Bronchial epithelial cell (primary cell): ENCODE data around the gene TLR6. TPM values are rescaled to one million over a fixed set of nuclear protein-coding genes. Genes with fewer than 3 reads are reported as not detected.

Experiments
- DNase-seq: peaks from one replicate; pipeline ENCODE4 v3.0.0-alpha.2; 2010; ENCODE audit warnings: low read depth
- FAIRE-seq: peaks from 2 replicates; lab custom pipeline; 2011; peaks lifted over from hg19 to GRCh38; lab: Jason Lieb, UNC
- H3K27me3 ChIP-seq: 2 replicates; pipeline ENCODE4 v1.5.1; 2011; ENCODE audit warnings: low read length; ENCODE audit not compliant: control insufficient read depth, insufficient read depth
- H3K36me3 ChIP-seq: 2 replicates; pipeline ENCODE4 v1.5.1; 2011; ENCODE audit warnings: low read length; ENCODE audit not compliant: control insufficient read depth, insufficient read depth
- H3K4me3 ChIP-seq: 2 replicates; pipeline ENCODE4 v1.5.1; 2011; ENCODE audit warnings: mild to moderate bottlenecking, low read depth, low read length, control low read depth
- CTCF ChIP-seq: IDR thresholded peaks from 2 replicates; pipeline ENCODE4 v1.5.1; 2011; ENCODE audit warnings: mild to moderate bottlenecking, moderate library complexity, low read length, control low read depth, inconsistent platforms; ENCODE audit not compliant: insufficient read depth, severe bottlenecking
- total RNA-seq: library from RNA; depleted of rRNA; stranded (reverse); fragments of >200 nt; gene quantifications from 2 replicates; pipeline ENCODE4 v1.2.1, GENCODE V29; 2014

The TLR6 gene
- total RNA-seq, 1 donor from 2014 or later: 0.26 TPM

GRCh38 chr4:38902221-38902620 is 45.6 kb upstream of the TLR6 start:
- TF ChIP-seq CTCF: no peak
- no peak overlapping the region for H3K4me3 ChIP-seq
- no peaks in the 10 kb centered on the region for H3K27me3 ChIP-seq
- peaks cover 3% of the 10 kb centered on the region for H3K36me3 ChIP-seq
- DNase-seq (no peak), FAIRE-seq (no peak)

GRCh38 chr4:38898245-38898644 is 41.6 kb upstream of the TLR6 start:
- Histone ChIP-seq H3K27me3 (no peaks in the 10 kb centered on the region), H3K4me3 (no peak overlapping the region), H3K36me3 (peaks cover 3% of the 10 kb centered on the region)
- DNase-seq (no peak), FAIRE-seq (no peak)
- no peak for TF ChIP-seq CTCF

GRCh38 chr4:38896940-38897339 is 40.3 kb upstream of the TLR6 start:
- DNase-seq (no peak), FAIRE-seq (no peak)
- H3K27me3 ChIP-seq: no peaks in the 10 kb centered on the region
- peaks cover 3% of the 10 kb centered on the region for H3K36me3 ChIP-seq
- no peak for TF ChIP-seq CTCF
- H3K4me3 ChIP-seq: no peak overlapping the region

- FAIRE-seq: no peak
- no peak for DNase-seq
- no peak overlapping the region for H3K4me3 ChIP-seq
- no peaks in the 10 kb centered on the region for H3K27me3 ChIP-seq
- peaks cover 3% of the 10 kb centered on the region for H3K36me3 ChIP-seq
- TF ChIP-seq CTCF: no peak
These were observed 37.8 kb upstream of the TLR6 start for GRCh38 chr4:38894322-38894982.

GRCh38 chr4:38891051-38891983 is 34.7 kb upstream of the TLR6 start:
- FAIRE-seq: no peak

More at GRCh38 chr4:38891051-38891983, 34.7 kb upstream of the TLR6 start:
- no peak for DNase-seq
- peaks cover 3% of the 10 kb centered on the region for H3K36me3 ChIP-seq
- H3K27me3 ChIP-seq: no peaks in the 10 kb centered on the region
- no peak for TF ChIP-seq CTCF
- H3K4me3 ChIP-seq: no peak overlapping the region
